Endothelial cell (in vitro differentiated cells): ENCODE results near the gene CRYL1. TPM values are rescaled to one million over a fixed set of nuclear protein-coding genes. Genes with fewer than 3 reads are reported as not detected.
"Not testable (repeated sequence)": the region's sequence is repeated elsewhere in the genome, so short reads cannot be mapped to it uniquely, and the experiment has no call there.

Source experiments
- DNase-seq: peaks from one replicate; pipeline ENCODE4 v3.0.0; 2021; ENCODE audit warnings: low spot score
- H3K27ac Mint-ChIP-seq: one replicate; pipeline ENCODE4 v1.8.0; 2021; ENCODE audit warnings: mixed read lengths, inconsistent platforms; ENCODE audit not compliant: unreplicated experiment
- H3K27me3 Mint-ChIP-seq: one replicate; pipeline ENCODE4 v1.8.0; 2021; ENCODE audit warnings: mild to moderate bottlenecking, moderate library complexity, mixed read lengths, inconsistent platforms; ENCODE audit not compliant: unreplicated experiment
- H3K36me3 Mint-ChIP-seq: one replicate; pipeline ENCODE4 v1.8.0; 2021; ENCODE audit warnings: mild to moderate bottlenecking, low read depth, mixed read lengths, inconsistent platforms; ENCODE audit not compliant: unreplicated experiment
- H3K4me1 Mint-ChIP-seq: one replicate; pipeline ENCODE4 v1.8.0; 2021; ENCODE audit warnings: mild to moderate bottlenecking, mixed read lengths, inconsistent platforms; ENCODE audit not compliant: unreplicated experiment
- H3K4me3 Mint-ChIP-seq: one replicate; pipeline ENCODE4 v1.8.0; 2021; ENCODE audit warnings: mild to moderate bottlenecking, mixed read lengths, inconsistent platforms; ENCODE audit not compliant: unreplicated experiment
- H3K9me3 Mint-ChIP-seq: one replicate; pipeline ENCODE4 v1.8.0; 2021; ENCODE audit warnings: mixed read lengths, inconsistent platforms; ENCODE audit not compliant: unreplicated experiment
- CTCF ChIP-seq: fragments of 200-600 bp; sonication (generic); IDR thresholded peaks from one replicate; pipeline ENCODE4 v1.5.0; 2021; ENCODE audit warnings: antibody characterized with exemption; ENCODE audit not compliant: unreplicated experiment
- total RNA-seq: library from RNA; stranded (reverse); fragmentation: NEBNext Ultra II Directional; extraction: Animal tissue kit (Norgen Biotek cat#: 25700); gene quantifications from one replicate; pipeline ENCODE4 v1.2.1, GENCODE V29; 2021; ENCODE audit not compliant: unreplicated experiment

The CRYL1 gene
- total RNA-seq, 1 donor from 2014 or later = 4.8 TPM

DNA sequence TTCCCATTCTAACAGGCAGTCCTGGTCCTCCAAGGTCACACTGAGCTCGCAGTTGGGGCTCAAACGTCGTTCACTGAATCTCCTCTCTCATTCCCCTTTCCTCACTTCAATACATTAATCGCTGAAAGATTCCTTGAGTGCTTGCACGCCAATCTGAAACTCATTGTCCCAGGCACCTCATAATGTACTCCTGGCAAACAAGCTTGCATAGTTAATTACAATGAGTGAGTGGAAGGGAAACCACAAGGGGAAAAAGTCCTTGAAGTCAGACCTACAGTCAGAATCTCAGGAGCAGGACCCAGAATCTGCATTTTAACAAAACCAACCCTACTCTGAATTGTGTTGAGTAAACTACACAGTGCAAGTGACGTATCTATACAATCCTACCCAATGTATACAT is 86.9 kb downstream of the CRYL1 start:
- no peaks in the 10 kb centered on the region for H3K36me3 Mint-ChIP-seq
- no peaks in the 10 kb centered on the region for H3K27me3 Mint-ChIP-seq
- TF ChIP-seq CTCF = no peak
- H3K9me3 Mint-ChIP-seq = no peaks in the 10 kb centered on the region
- no peak for DNase-seq
- H3K4me3 Mint-ChIP-seq = no peak overlapping the region
- no peak overlapping the region for H3K27ac Mint-ChIP-seq
- H3K4me1 Mint-ChIP-seq = no peaks in the 10 kb centered on the region

GRCh38 chr13:20436505-20436904 is 89.2 kb downstream of the CRYL1 start:
- no peak for DNase-seq
- Mint-ChIP-seq H3K36me3 (no peaks in the 10 kb centered on the region), H3K27ac (no peak overlapping the region), H3K9me3 (no peaks in the 10 kb centered on the region), H3K27me3 (no peaks in the 10 kb centered on the region), H3K4me1 (no peaks in the 10 kb centered on the region), H3K4me3 (no peak overlapping the region)
- no peak for TF ChIP-seq CTCF

GRCh38 chr13:20435616-20436368 is 89.9 kb downstream of the CRYL1 start:
- Mint-ChIP-seq H3K27ac (no peak overlapping the region), H3K36me3 (no peaks in the 10 kb centered on the region), H3K4me3 (no peak overlapping the region), H3K9me3 (no peaks in the 10 kb centered on the region), H3K27me3 (no peaks in the 10 kb centered on the region), H3K4me1 (peaks cover 7% of the 10 kb centered on the region)
- DNase-seq = no peak
- TF ChIP-seq CTCF = no peak

- H3K27me3 Mint-ChIP-seq, H3K27ac Mint-ChIP-seq, H3K4me3 Mint-ChIP-seq, H3K9me3 Mint-ChIP-seq, DNase-seq, H3K36me3 Mint-ChIP-seq: not testable (repeated sequence)
- H3K4me1 Mint-ChIP-seq = peaks cover 16% of the 10 kb centered on the region
These were observed 91.4 kb downstream of the CRYL1 start for GRCh38 chr13:20434210-20434609.

GRCh38 chr13:20431687-20432384 is 93.8 kb downstream of the CRYL1 start:
- no peak for DNase-seq
- Mint-ChIP-seq H3K27ac (no peak overlapping the region), H3K9me3 (no peaks in the 10 kb centered on the region), H3K4me3 (no peak overlapping the region), H3K27me3 (no peaks in the 10 kb centered on the region), H3K4me1 (peaks cover 16% of the 10 kb centered on the region), H3K36me3 (no peaks in the 10 kb centered on the region)
- no peak for TF ChIP-seq CTCF
